T-cell (primary cell): ENCODE results near the gene COL15A1. TPM values are rescaled to one million over a fixed set of nuclear protein-coding genes. Genes with fewer than 3 reads are reported as not detected.

Source experiments
- ATAC-seq, 4 experiments: fragments of 200-7000 bp in 3 of 4; fragments of 150-1000 bp in 1 of 4; cut with Tn5 transposase; replicated peaks in 1 of 4; 1 replicate in 3 of 4; 2 replicates in 1 of 4; pipeline ENCODE4 v1.10.0; 2021; ENCODE audit warnings: moderate library complexity in 3 of 4, mild to moderate bottlenecking in 2 of 4, moderate number of reproducible peaks in 1 of 4
- CTCF ChIA-PET, 2 donors: fragments of 300-600 bp; sonication (Branson Sonifier 250); formaldehyde crosslinking; loops; one replicate each; lab custom pipeline; 2022; ENCODE audit warnings: antibody characterized with exemption in 2 of 2; lab: Charles Lee
- POLR2A ChIA-PET, 2 donors: fragments of 300-600 bp; sonication (Branson Sonifier 250); formaldehyde crosslinking; loops; one replicate each; lab custom pipeline; 2022; ENCODE audit warnings: antibody characterized with exemption in 2 of 2; lab: Charles Lee
- DNase-seq, 35 experiments: peaks; one replicate each; pipeline versions ENCODE4 v3.0.0 to v3.0.0-alpha.2; 2013 to 2023
- H3K27ac ChIP-seq: one replicate; pipeline ENCODE4 v1.5.1; 2013; ENCODE audit warnings: low read length
- H3K27me3 ChIP-seq, 2 experiments: replicated peaks in 1 of 2; 1 replicate in 1 of 2; 2 replicates in 1 of 2; pipeline versions ENCODE4 v1.6.1 to v1.7.0; 2013; ENCODE audit warnings: low read length in 1 of 2, mixed read lengths in 1 of 2; ENCODE audit not compliant: control insufficient read depth in 2 of 2, insufficient read depth in 2 of 2; ENCODE audit errors: extremely low read depth in 1 of 2
- H3K36me3 ChIP-seq, 2 donors: 1 replicate in 1 of 2; 2 replicates in 1 of 2; pipeline versions ENCODE4 v1.6.1 to v1.7.0; 2013; ENCODE audit warnings: low read length in 1 of 2; ENCODE audit not compliant: control insufficient read depth in 2 of 2, insufficient read depth in 1 of 2; ENCODE audit errors: extremely low read depth in 1 of 2
- H3K4me1 ChIP-seq, 2 experiments: 1 replicate in 1 of 2; 2 replicates in 1 of 2; pipeline versions ENCODE4 v1.6.1 to v1.7.0; 2013; ENCODE audit warnings: low read length in 2 of 2, mixed read lengths in 1 of 2; ENCODE audit not compliant: insufficient read depth in 2 of 2, control insufficient read depth in 1 of 2; ENCODE audit errors: extremely low read depth in 1 of 2
- H3K4me3 ChIP-seq, 2 donors: 1 replicate in 1 of 2; 2 replicates in 1 of 2; pipeline versions ENCODE4 v1.5.1 to v1.7.0; 2013; ENCODE audit warnings: mild to moderate bottlenecking in 2 of 2, low read length in 1 of 2, moderate library complexity in 1 of 2; ENCODE audit not compliant: control insufficient read depth in 1 of 2; ENCODE audit errors: extremely low read depth in 1 of 2
- H3K9me3 ChIP-seq: 2 replicates; pipeline ENCODE4 v1.7.0; 2013
- H3K27ac Mint-ChIP-seq, 2 donors: one replicate each; pipeline ENCODE4 v1.8.0; 2020 to 2021; ENCODE audit warnings: mild to moderate bottlenecking in 2 of 2, mixed read lengths in 2 of 2
- H3K27me3 Mint-ChIP-seq, 2 donors: one replicate each; pipeline ENCODE4 v1.8.0; 2021 to 2022; ENCODE audit warnings: mixed read lengths in 2 of 2
- H3K36me3 Mint-ChIP-seq: one replicate; pipeline ENCODE4 v1.8.0; 2021; ENCODE audit warnings: mixed read lengths
- H3K4me1 Mint-ChIP-seq, 3 donors: one replicate each; pipeline ENCODE4 v1.8.0; 2020 to 2022; ENCODE audit warnings: mixed read lengths in 3 of 3, mild to moderate bottlenecking in 1 of 3
- H3K4me3 Mint-ChIP-seq, 3 donors: one replicate each; pipeline ENCODE4 v1.8.0; 2020 to 2022; ENCODE audit warnings: mild to moderate bottlenecking in 3 of 3, mixed read lengths in 3 of 3, moderate library complexity in 3 of 3
- H3K9me3 Mint-ChIP-seq, 3 donors: one replicate each; pipeline ENCODE4 v1.8.0; 2020 to 2022; ENCODE audit warnings: mixed read lengths in 3 of 3
- WGBS: methylation state at CpG from one replicate; pipeline ENCODE4 v1.1.5; 2013; ENCODE audit warnings: missing lambda C conversion rate; ENCODE audit not compliant: insufficient coverage; 5-methylcytosine and 5-hydroxymethylcytosine counted together
- total RNA-seq, 35 experiments: library from RNA in 6 of 35; stranded (reverse) in 6 of 35; fragments of 120-200 nt in 1 of 35; gene quantifications; one replicate each; pipeline versions ENCODE4 v1.2.1 to v1.2.4 and lab custom pipeline; 2013 to 2026

COL15A1 gene
- total RNA-seq, 5 donors from 2014 or later (not counting 1 experiment from before 2014, with no cell fraction given), result 0.15 to 0.20 (median 0.19) TPM; not detected in 2

GRCh38 chr9:98989036-98990000, 45.6 kb downstream of the COL15A1 start:
- POLR2A ChIA-PET, result interaction anchor here in 1 of 2 donors (0.7 kb wide), 1 partner anchor 14 kb away, joined by 3 read pairs; no protein-coding TSS in a partner anchor
- no peak overlapping the region for H3K27ac Mint-ChIP-seq

GRCh38 chr9:98990181-98990870, 46.6 kb downstream of the COL15A1 start:
- no peaks in the 10 kb centered on the region for H3K36me3 ChIP-seq
- CTCF ChIA-PET, result no interaction called here

More at GRCh38 chr9:98989036-98990000, 45.6 kb downstream of the COL15A1 start:
- Histone ChIP-seq H3K4me1 (peaks cover 0 to 3% of the 10 kb centered on the region in 2 experiments), H3K27me3 (peaks cover 0 to 10% of the 10 kb centered on the region in 2 experiments), H3K4me3 (no peak overlapping the region), H3K9me3 (no peaks in the 10 kb centered on the region), H3K27ac (no peak overlapping the region), H3K36me3 (no peaks in the 10 kb centered on the region)
- 92% methylated on average over 9 of the region's 13 CpGs for WGBS
- no peaks in the 10 kb centered on the region for H3K9me3 Mint-ChIP-seq
- CTCF ChIA-PET, result interaction anchor here in 1 of 2 donors (1.3 kb wide), 1 partner anchor 14 kb away, joined by 3 read pairs; no protein-coding TSS in a partner anchor
- ATAC-seq (peak in 1 of 4 experiments; percentile 43), DNase-seq (no peak)
- H3K36me3 Mint-ChIP-seq, result no peaks in the 10 kb centered on the region
- peaks cover 0 to 1% of the 10 kb centered on the region in 2 donors for H3K27me3 Mint-ChIP-seq
- H3K4me3 Mint-ChIP-seq, result no peak overlapping the region
- peaks cover 0 to 5% (median 0%) of the 10 kb centered on the region in 3 donors for H3K4me1 Mint-ChIP-seq

GRCh38 chr9:98992107-98992884, 48.6 kb downstream of the COL15A1 start:
- 91% methylated on average over 22 of the region's 33 CpGs for WGBS
- H3K4me3 Mint-ChIP-seq, result no peak overlapping the region
- H3K36me3 ChIP-seq, result no peaks in the 10 kb centered on the region
- H3K27me3 ChIP-seq, result peaks cover 0 to 17% of the 10 kb centered on the region in 2 experiments
- H3K9me3 Mint-ChIP-seq, result no peaks in the 10 kb centered on the region
- no peak for ATAC-seq
- H3K27ac Mint-ChIP-seq, result no peak overlapping the region
- no peaks in the 10 kb centered on the region for H3K36me3 Mint-ChIP-seq
- ChIA-PET CTCF (interaction anchor here in 1 of 2 donors (0.7 kb wide), 1 partner anchor 98 kb away, joined by 3 read pairs; no protein-coding TSS in a partner anchor), POLR2A (no interaction called here)
- H3K27me3 Mint-ChIP-seq, result peaks cover 0 to 5% of the 10 kb centered on the region in 2 donors
- peaks cover 0 to 5% (median 0%) of the 10 kb centered on the region in 3 donors for H3K4me1 Mint-ChIP-seq
- H3K4me1 ChIP-seq, result peaks cover 0 to 3% of the 10 kb centered on the region in 2 experiments
- no peak for DNase-seq
- H3K9me3 ChIP-seq, result no peaks in the 10 kb centered on the region
- H3K27ac ChIP-seq, result no peak overlapping the region
- no peak overlapping the region for H3K4me3 ChIP-seq

More at GRCh38 chr9:98990181-98990870, 46.6 kb downstream of the COL15A1 start:
- Mint-ChIP-seq H3K36me3 (no peaks in the 10 kb centered on the region), H3K4me1 (peaks cover 0 to 5% (median 0%) of the 10 kb centered on the region in 3 donors), H3K27ac (no peak overlapping the region), H3K4me3 (no peak overlapping the region), H3K9me3 (no peaks in the 10 kb centered on the region), H3K27me3 (peaks cover 0 to 3% of the 10 kb centered on the region in 2 donors)
- Histone ChIP-seq H3K9me3 (no peaks in the 10 kb centered on the region), H3K4me3 (no peak overlapping the region), H3K4me1 (peaks cover 0 to 3% of the 10 kb centered on the region in 2 experiments), H3K27me3 (peaks cover 0 to 19% of the 10 kb centered on the region in 2 experiments), H3K27ac (no peak overlapping the region)
- 83% methylated on average over 5 of the region's 8 CpGs for WGBS
- POLR2A ChIA-PET, result no interaction called here
- ATAC-seq, result peak in 1 of 4 experiments; percentile 26
- no peak for DNase-seq

- CTCF ChIA-PET, result no interaction called here
- no peak overlapping the region for H3K4me3 Mint-ChIP-seq
- peaks cover 0 to 5% (median 0%) of the 10 kb centered on the region in 3 donors for H3K4me1 Mint-ChIP-seq
- POLR2A ChIA-PET, result no interaction called here
- Histone ChIP-seq H3K27ac (no peak overlapping the region), H3K9me3 (no peaks in the 10 kb centered on the region), H3K4me1 (peaks cover 0 to 3% of the 10 kb centered on the region in 2 experiments), H3K36me3 (no peaks in the 10 kb centered on the region), H3K27me3 (peaks cover 0 to 17% of the 10 kb centered on the region in 2 experiments), H3K4me3 (no peak overlapping the region)
- no peak overlapping the region for H3K27ac Mint-ChIP-seq
- WGBS, result 75% methylated on average over 1 of the region's 6 CpGs
- H3K9me3 Mint-ChIP-seq, result no peaks in the 10 kb centered on the region
- H3K36me3 Mint-ChIP-seq, result no peaks in the 10 kb centered on the region
- H3K27me3 Mint-ChIP-seq, result peaks cover 0 to 6% of the 10 kb centered on the region in 2 donors
- DNase-seq, result no peak
- ATAC-seq, result no peak
Measured at GRCh38 chr9:98992885-98993569, 49.3 kb downstream of the COL15A1 start.

GRCh38 chr9:98993570-98993945, 49.9 kb downstream of the COL15A1 start:
- DNase-seq, result peak in 2 of 35 experiments; percentile 22 to 38
- H3K27ac Mint-ChIP-seq, result no peak overlapping the region

More at GRCh38 chr9:98993570-98993945, 49.9 kb downstream of the COL15A1 start:
- ChIA-PET POLR2A (no interaction called here), CTCF (interaction anchor here in 1 of 2 donors (10.5 kb wide), 1 partner anchor 146 kb away, joined by 106 read pairs; no protein-coding TSS in a partner anchor)
- Mint-ChIP-seq H3K9me3 (no peaks in the 10 kb centered on the region), H3K27me3 (peaks cover 0 to 7% of the 10 kb centered on the region in 2 donors), H3K4me1 (peaks cover 0 to 5% (median 0%) of the 10 kb centered on the region in 3 donors), H3K36me3 (no peaks in the 10 kb centered on the region), H3K4me3 (no peak overlapping the region)
- H3K4me3 ChIP-seq, result no peak overlapping the region
- no peaks in the 10 kb centered on the region for H3K36me3 ChIP-seq
- H3K27me3 ChIP-seq, result peaks cover 0 to 21% of the 10 kb centered on the region in 2 experiments
- peak in 1 of 4 experiments; percentile 26 for ATAC-seq
- no peaks in the 10 kb centered on the region for H3K9me3 ChIP-seq
- no peak overlapping the region for H3K27ac ChIP-seq
- peaks cover 0 to 3% of the 10 kb centered on the region in 2 experiments for H3K4me1 ChIP-seq
- WGBS, result 50% methylated on average over 6 of the region's 6 CpGs
